GM19324 (cell line): ENCODE results near the gene LIMS2.

Source experiments
- ATAC-seq: cut with Tn5 transposase; IDR thresholded peaks from one replicate; pipeline ENCODE4 v1.9.1; 2021; ENCODE audit warnings: mild to moderate bottlenecking, moderate library complexity; ENCODE audit not compliant: unreplicated experiment, low FRiP score

The LIMS2 gene

GRCh38 chr2:127589841-127590240 is 85.5 kb downstream of the LIMS2 start:
- ATAC-seq, result no peak

GRCh38 chr2:127589358-127589757 is 86.0 kb downstream of the LIMS2 start:
- ATAC-seq, result no peak
